Activated CD4-positive, alpha-beta memory T cell treated with anti-CD3 and anti-CD28 coated beads for 36 hours (primary cell): Measurements from ENCODE around the gene TMEM179B. TPM values are rescaled to one million over a fixed set of nuclear protein-coding genes. Genes with fewer than 3 reads are reported as not detected.
"Not testable (repeated sequence)": the region's sequence is repeated elsewhere in the genome, so short reads cannot be mapped to it uniquely, and the experiment has no call there.

Experiments used
- CTCF ChIA-PET: fragments of 350-600 bp; sonication (Branson Sonifier 250); formaldehyde crosslinking; loops from one replicate; lab custom pipeline; 2021; ENCODE audit warnings: antibody characterized with exemption, inconsistent platforms; lab: Charles Lee
- POLR2A ChIA-PET: fragments of 350-600 bp; sonication (Branson Sonifier 250); formaldehyde crosslinking; loops from one replicate; lab custom pipeline; 2021; ENCODE audit warnings: antibody characterized with exemption; lab: Charles Lee
- DNase-seq: peaks from one replicate; pipeline ENCODE4 v3.0.0-alpha.2; 2020
- H3K27ac Mint-ChIP-seq: one replicate; pipeline ENCODE4 v1.8.0; 2021; ENCODE audit warnings: mixed read lengths
- H3K27me3 Mint-ChIP-seq: one replicate; pipeline ENCODE4 v1.8.0; 2021; ENCODE audit warnings: mixed read lengths
- H3K36me3 Mint-ChIP-seq: one replicate; pipeline ENCODE4 v1.8.0; 2021; ENCODE audit warnings: mixed read lengths
- H3K4me1 Mint-ChIP-seq: one replicate; pipeline ENCODE4 v1.8.0; 2021; ENCODE audit warnings: low read depth, mixed read lengths
- H3K4me3 Mint-ChIP-seq: one replicate; pipeline ENCODE4 v1.8.0; 2021; ENCODE audit warnings: mild to moderate bottlenecking, mixed read lengths
- H3K9me3 Mint-ChIP-seq: one replicate; pipeline ENCODE4 v1.8.0; 2021; ENCODE audit warnings: mixed read lengths
- intact Hi-C: fragments of 100-400 bp; cut with micrococcal nuclease; formaldehyde crosslinking; loops from one replicate; pipeline ENCODE4 v1.15.1; 2023
- total RNA-seq, 2 experiments: library from RNA; stranded (reverse); gene quantifications; one replicate each; pipeline ENCODE4 v1.2.3, GENCODE V29; 2021

The TMEM179B gene
- total RNA-seq, 2 experiments from 2014 or later, result 25.0 to 25.5 TPM

DNA sequence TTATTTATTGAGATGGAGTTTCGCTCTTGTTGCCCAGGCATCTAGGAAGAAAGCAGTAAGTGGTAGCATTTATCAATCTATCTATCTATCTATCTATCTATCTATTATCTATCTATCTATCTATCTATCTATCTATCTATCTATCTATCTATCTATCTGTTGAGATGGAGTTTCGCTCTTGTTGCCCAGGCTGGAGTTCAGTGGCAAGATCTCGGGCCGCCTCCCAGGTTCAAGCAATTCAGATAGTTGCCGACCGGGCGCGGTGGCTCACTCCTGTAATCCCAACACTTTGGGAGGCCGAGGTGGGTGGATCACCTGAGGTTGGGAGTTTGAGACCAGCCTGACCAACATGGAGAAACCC is 26.4 kb upstream of the TMEM179B start:
- peak overlapping the region; percentile 69 for H3K27ac Mint-ChIP-seq
- H3K4me3 Mint-ChIP-seq, result peak overlapping the region; percentile 96
- intact Hi-C loops, result loop anchor here (1.0 to 5.0 kb wide), 3 partner anchors 10 to 169 kb away; partner anchors contain the start of genes TAF6L and TUT1
- ChIA-PET POLR2A (interaction anchor here (1.0 to 3.1 kb wide), 6 partner anchors 8 to 95 kb away, joined by 4 to 18 read pairs (median 12); partner anchors contain the start of genes HNRNPUL2, TAF6L, TMEM179B and TTC9C), CTCF (interaction anchor here (0.6 to 3.0 kb wide), 8 partner anchors 9 to 381 kb away, joined by 3 to 16 read pairs (median 4); partner anchors contain the start of genes TAF6L and TMEM179B)
- not testable (repeated sequence) for DNase-seq, H3K9me3 Mint-ChIP-seq, H3K27me3 Mint-ChIP-seq
- peaks cover 12% of the 10 kb centered on the region for H3K36me3 Mint-ChIP-seq
- H3K4me1 Mint-ChIP-seq, result peaks cover 24% of the 10 kb centered on the region

DNA sequence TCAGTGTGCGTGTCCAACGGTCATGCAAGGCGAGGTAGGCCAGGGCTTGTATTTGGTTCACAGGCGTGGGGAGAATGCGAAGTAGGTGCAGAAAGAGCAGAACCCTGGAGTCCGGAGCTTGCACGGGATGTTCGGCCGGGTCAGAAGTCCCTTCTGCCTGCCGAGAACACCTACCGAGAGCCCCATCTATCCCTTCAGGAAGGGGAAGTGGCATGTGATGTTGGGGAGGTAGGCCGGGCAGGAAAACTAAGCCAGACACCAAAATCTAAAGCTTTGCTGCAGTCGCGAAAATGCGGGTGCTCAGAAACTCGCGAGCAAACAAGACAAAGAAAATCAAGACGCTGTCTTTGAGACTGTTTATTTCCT is 16.4 kb upstream of the TMEM179B start:
- Mint-ChIP-seq H3K36me3 (peaks cover 13% of the 10 kb centered on the region), H3K27ac (peak overlapping the region; percentile 94), H3K9me3 (no peaks in the 10 kb centered on the region), H3K27me3 (no peaks in the 10 kb centered on the region), H3K4me3 (peak overlapping the region; percentile 79), H3K4me1 (peaks cover 26% of the 10 kb centered on the region)
- peak; percentile 34 for DNase-seq
- ChIA-PET POLR2A (interaction anchor here (0.7 to 4.2 kb wide), 11 partner anchors 9 to 369 kb away, joined by 3 to 32 read pairs (median 5); partner anchors contain the start of genes HNRNPUL2, NXF1, POLR2G and SLC3A2), CTCF (interaction anchor here (0.9 to 9.0 kb wide), 5 partner anchors 9 to 346 kb away, joined by 3 to 89 read pairs (median 4); partner anchors contain the start of genes POLR2G, TMEM179B and ZBTB3)
- intact Hi-C loops, result loop anchor here (1.0 to 2.0 kb wide), 5 partner anchors 9 to 70 kb away; partner anchors contain the start of genes POLR2G, TMEM179B, TTC9C and ZBTB3

DNA sequence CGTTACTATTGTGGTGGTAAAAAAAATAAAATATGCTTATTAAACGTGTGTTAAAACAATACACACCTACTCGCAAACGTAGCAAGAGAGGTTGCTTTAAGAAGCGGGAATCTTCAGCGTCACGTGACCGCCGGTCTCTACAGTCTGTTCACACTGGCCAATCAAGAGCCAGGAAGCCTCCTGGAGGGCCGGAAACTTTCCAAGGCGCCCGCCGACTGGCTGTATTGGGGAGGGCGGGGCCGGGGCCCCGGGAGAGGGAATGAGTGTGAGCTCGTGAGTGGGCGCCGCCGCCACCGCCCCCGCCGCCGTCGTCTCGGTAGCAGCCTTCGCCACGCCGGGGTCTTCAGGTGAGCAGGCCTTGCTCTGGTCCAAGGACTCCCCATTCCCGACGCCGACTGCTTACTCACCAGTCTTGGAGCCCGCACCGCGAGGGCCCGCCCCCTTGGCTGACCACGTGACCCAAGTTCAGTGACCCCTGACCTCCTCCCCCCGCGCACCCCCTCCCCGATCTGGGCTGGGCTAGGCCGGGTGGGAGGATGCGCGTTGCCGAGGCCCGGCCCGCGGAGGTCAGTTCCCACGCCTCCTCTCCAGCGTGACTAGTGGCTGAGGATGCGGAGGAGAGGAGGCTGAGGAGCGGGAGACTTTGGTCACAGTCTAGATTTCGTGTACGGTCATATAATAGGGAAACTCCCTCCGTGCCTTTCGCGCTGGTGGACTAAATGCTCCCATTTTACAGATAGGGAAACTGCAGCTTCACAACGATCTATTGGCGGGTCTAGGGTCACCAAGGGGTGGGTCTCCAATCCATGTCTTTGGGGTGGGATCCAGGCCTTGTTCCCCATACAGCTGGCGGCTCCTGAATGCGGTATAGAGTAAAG is 15.8 kb upstream of the TMEM179B start, which contains the start of gene TAF6L:
TAF6L (plus strand) TSS at position 253 of the 878 bp plus-strand sequence. CDS start 4,388 bp downstream, outside the sequence.
- H3K4me3 Mint-ChIP-seq, result peak within 1 kb of the TSS; percentile 79
- H3K9me3 Mint-ChIP-seq, result no peaks in the 10 kb centered on the region
- CTCF ChIA-PET, result interaction anchor here (0.9 to 9.0 kb wide), 6 partner anchors 10 to 347 kb away, joined by 3 to 89 read pairs (median 4); partner anchors contain the start of genes POLR2G, SLC3A2, TMEM179B and ZBTB3
- H3K36me3 Mint-ChIP-seq, result peaks cover 8% of the 10 kb centered on the region
- DNase-seq, result peak; percentile 98
- no peaks in the 10 kb centered on the region for H3K27me3 Mint-ChIP-seq
- POLR2A ChIA-PET, result interaction anchor here (0.7 to 4.2 kb wide), 12 partner anchors 10 to 369 kb away, joined by 3 to 32 read pairs (median 5); partner anchors contain the start of genes HNRNPUL2, NXF1, POLR2G and SLC3A2
- intact Hi-C loops, result loop anchor here (1.0 to 2.0 kb wide), 5 partner anchors 10 to 69 kb away; partner anchors contain the start of genes POLR2G, TMEM179B, TTC9C and ZBTB3
- peaks cover 24% of the 10 kb centered on the region for H3K4me1 Mint-ChIP-seq
- peak within 1 kb of the TSS; percentile 94 for H3K27ac Mint-ChIP-seq

DNA sequence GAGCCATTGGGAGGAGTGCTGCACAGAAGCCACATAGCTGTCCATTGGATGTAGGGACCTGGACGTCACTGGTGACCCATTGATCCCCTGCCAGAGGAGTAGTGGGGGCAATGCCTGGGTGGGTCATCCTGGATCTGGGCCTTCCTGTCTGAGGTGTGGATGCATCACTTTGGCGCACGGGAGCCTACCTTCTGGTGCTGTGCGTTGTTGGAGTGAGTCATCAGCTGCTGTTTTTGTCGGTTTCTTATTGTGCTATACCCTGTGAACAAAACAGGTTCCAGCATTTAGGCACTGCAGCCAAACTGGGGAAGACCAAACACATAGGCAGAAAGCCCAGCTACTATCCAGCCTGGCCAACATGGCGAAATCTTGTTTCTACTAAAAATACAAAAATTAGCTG is 12.8 kb upstream of the TMEM179B start:
- peaks cover 38% of the 10 kb centered on the region for H3K4me1 Mint-ChIP-seq
- H3K9me3 Mint-ChIP-seq, result no peaks in the 10 kb centered on the region
- CTCF ChIA-PET, result interaction anchor here (9.0 kb wide), 1 partner anchor 12 kb away, joined by 89 read pairs; the partner anchor contains the start of gene TMEM179B
- H3K4me3 Mint-ChIP-seq, result no peak overlapping the region
- no peak overlapping the region for H3K27ac Mint-ChIP-seq
- POLR2A ChIA-PET, result interaction anchor here (0.6 to 2.4 kb wide), 5 partner anchors 13 to 161 kb away, joined by 3 to 11 read pairs (median 4); partner anchors contain the start of genes ROM1, SLC3A2 and TMEM179B
- H3K36me3 Mint-ChIP-seq, result peaks cover 6% of the 10 kb centered on the region
- no peak for DNase-seq
- H3K27me3 Mint-ChIP-seq, result no peaks in the 10 kb centered on the region
- intact Hi-C loops, result no loop called here

DNA sequence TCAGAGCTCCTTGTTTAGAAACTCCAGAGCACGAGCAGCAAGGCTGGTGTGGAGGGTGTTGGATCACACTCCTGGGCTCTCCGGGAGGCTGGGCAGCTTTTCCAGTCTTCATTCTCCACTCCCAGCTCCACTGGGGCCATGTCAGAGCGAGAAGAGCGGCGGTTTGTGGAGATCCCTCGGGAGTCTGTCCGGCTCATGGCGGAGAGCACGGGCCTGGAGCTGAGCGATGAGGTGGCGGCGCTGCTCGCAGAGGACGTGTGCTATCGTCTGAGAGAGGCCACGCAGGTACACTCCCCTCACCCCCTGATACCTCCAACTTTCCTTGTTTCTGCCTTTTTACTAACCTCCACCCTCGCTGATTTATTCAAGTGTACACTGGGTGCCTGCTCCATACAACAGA is 11.6 kb upstream of the TMEM179B start:
- CTCF ChIA-PET, result interaction anchor here (1.0 to 9.0 kb wide), 2 partner anchors 8 to 11 kb away, joined by 4 to 89 read pairs; partner anchors contain the start of gene TMEM179B

DNA sequence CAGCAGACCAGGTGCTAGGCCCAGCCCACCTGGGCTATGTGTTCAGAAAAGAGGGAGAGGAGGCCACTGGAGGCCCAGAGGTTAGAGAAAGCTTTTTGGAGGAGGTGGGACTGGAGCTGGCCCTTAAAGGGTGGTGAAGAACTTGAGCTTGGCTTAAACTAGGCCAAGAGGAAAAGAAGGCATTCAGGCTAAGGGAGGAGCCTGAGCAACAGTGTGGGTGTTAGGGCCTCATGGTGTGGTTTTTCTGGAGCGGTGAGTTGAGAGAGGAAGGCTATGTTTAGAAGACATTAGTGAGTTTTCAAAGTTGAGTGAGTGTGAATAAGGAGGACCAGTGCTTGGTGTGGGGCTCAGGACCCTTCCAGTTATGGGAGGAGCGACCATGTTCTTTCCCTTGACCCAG is 9.8 kb upstream of the TMEM179B start:
- Mint-ChIP-seq H3K9me3 (no peaks in the 10 kb centered on the region), H3K4me3 (no peak overlapping the region), H3K4me1 (peaks cover 20% of the 10 kb centered on the region), H3K36me3 (peaks cover 4% of the 10 kb centered on the region), H3K27ac (peak overlapping the region; percentile 64), H3K27me3 (no peaks in the 10 kb centered on the region)
- intact Hi-C loops, result no loop called here
- ChIA-PET CTCF (interaction anchor here (9.0 kb wide), 1 partner anchor 9 kb away, joined by 89 read pairs; the partner anchor contains the start of gene TMEM179B), POLR2A (interaction anchor here (0.7 to 2.2 kb wide), 4 partner anchors 9 to 104 kb away, joined by 3 to 9 read pairs (median 4); partner anchors contain the start of genes NXF1 and SLC3A2)
- DNase-seq, result peak; percentile 36

More for the DNA sequence above, 11.6 kb upstream of the TMEM179B start:
- peak overlapping the region; percentile 42 for H3K27ac Mint-ChIP-seq
- POLR2A ChIA-PET, result interaction anchor here (1.2 to 2.4 kb wide), 3 partner anchors 11 to 65 kb away, joined by 3 to 11 read pairs (median 6); partner anchors contain the start of gene TMEM179B
- H3K4me3 Mint-ChIP-seq, result no peak overlapping the region
- H3K4me1 Mint-ChIP-seq, result peaks cover 26% of the 10 kb centered on the region
- peaks cover 4% of the 10 kb centered on the region for H3K36me3 Mint-ChIP-seq
- intact Hi-C loops, result no loop called here
- H3K27me3 Mint-ChIP-seq, result no peaks in the 10 kb centered on the region
- DNase-seq, result no peak
- H3K9me3 Mint-ChIP-seq, result no peaks in the 10 kb centered on the region

DNA sequence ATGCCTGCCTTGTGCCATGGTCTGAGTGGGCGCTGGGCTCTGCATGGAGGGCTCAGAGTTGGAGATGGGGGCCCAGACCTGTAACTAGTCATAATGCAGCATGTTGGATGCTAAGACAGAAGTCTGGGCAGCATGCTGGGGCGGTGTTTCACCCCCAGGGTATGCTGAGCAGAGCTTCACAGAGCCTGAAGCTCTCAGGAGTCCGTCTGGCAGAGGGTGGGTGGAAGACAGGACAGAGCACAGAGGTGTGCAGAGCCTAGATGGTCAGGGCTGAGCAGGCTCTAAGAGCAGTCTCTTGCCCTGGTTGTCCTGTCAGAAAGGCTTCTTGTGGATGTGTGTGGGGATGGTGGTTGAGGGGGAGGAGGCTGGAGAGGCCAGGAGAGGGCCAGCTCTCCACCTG is 8.8 kb upstream of the TMEM179B start:
- Mint-ChIP-seq H3K27me3 (no peaks in the 10 kb centered on the region), H3K27ac (peak overlapping the region; percentile 60), H3K4me1 (peaks cover 20% of the 10 kb centered on the region), H3K9me3 (no peaks in the 10 kb centered on the region), H3K36me3 (peaks cover 4% of the 10 kb centered on the region), H3K4me3 (no peak overlapping the region)
- POLR2A ChIA-PET, result interaction anchor here (2.2 kb wide), 1 partner anchor 8 kb away, joined by 9 read pairs; no protein-coding TSS in a partner anchor
- DNase-seq, result no peak
- CTCF ChIA-PET, result interaction anchor here (9.0 kb wide), 1 partner anchor 8 kb away, joined by 89 read pairs; the partner anchor contains the start of gene TMEM179B
- intact Hi-C loops, result no loop called here

DNA sequence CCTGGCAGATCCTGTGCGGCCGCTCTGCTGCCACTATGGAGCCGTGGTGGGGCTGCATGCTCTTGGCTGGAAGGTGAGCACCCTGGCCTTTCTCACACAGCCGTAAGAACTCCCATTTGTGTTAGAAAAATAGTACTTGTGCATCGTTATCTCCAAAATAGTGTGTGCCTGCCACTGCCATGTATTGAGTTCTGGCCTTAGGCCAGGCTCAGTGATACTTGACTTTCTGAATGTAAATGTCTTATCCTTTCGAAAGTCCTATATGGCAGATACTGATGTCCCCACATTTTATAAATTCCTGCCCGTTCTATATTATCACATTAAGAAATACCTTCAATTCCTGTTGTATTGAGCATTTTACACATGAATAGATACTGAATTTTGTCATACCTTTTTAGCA is 4.4 kb upstream of the TMEM179B start:
- H3K4me1 Mint-ChIP-seq, result peaks cover 18% of the 10 kb centered on the region
- no peaks in the 10 kb centered on the region for H3K27me3 Mint-ChIP-seq
- ChIA-PET POLR2A (no interaction called here), CTCF (no interaction called here)
- peaks cover 8% of the 10 kb centered on the region for H3K36me3 Mint-ChIP-seq
- no peak overlapping the region for H3K4me3 Mint-ChIP-seq
- no peak for DNase-seq
- H3K9me3 Mint-ChIP-seq, result no peaks in the 10 kb centered on the region
- intact Hi-C loops, result no loop called here
- H3K27ac Mint-ChIP-seq, result no peak overlapping the region

DNA sequence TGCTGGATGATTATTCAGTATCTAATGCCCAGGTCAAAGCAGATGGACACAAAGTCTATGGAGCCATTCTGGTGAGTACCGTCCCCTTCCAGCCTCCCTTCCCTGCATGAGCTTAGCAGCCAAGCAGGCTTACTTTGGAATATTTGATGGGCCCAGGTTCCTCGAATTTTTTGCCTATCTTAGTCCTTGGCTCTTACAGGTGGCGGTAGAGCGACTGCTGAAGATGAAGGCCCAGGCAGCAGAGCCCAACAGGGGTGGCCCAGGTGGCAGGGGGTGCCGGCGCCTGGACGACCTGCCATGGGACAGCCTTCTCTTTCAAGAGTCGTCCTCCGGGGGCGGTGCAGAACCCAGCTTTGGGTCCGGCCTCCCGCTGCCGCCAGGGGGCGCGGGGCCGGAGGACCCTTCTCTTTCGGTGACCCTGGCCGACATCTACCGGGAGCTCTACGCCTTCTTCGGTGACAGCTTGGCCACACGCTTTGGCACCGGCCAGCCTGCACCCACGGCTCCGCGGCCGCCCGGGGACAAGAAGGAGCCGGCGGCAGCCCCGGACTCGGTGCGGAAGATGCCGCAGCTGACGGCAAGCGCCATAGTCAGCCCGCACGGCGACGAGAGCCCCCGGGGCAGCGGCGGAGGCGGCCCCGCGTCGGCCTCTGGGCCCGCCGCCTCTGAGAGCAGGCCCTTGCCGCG is 741 bp upstream of the TMEM179B start:
- intact Hi-C loops, result loop anchor here (1.0 kb wide), 7 partner anchors 15 to 95 kb away; partner anchors contain the start of genes HNRNPUL2, NXF1, TAF6L and WDR74
- Mint-ChIP-seq H3K4me1 (peaks cover 36% of the 10 kb centered on the region), H3K36me3 (peaks cover 18% of the 10 kb centered on the region), H3K27me3 (no peaks in the 10 kb centered on the region), H3K9me3 (no peaks in the 10 kb centered on the region), H3K4me3 (peak overlapping the region; percentile 79), H3K27ac (peak overlapping the region; percentile 88)
- ChIA-PET CTCF (interaction anchor here (0.6 to 4.1 kb wide), 51 partner anchors 10 to 372 kb away, joined by 3 to 89 read pairs (median 5); partner anchors contain the start of genes B3GAT3, C11orf98, CSKMT and EEF1G), POLR2A (interaction anchor here (0.8 to 7.7 kb wide), 20 partner anchors 9 to 195 kb away, joined by 3 to 96 read pairs (median 8); partner anchors contain the start of genes INTS5, LBHD1, NXF1 and POLR2G)
- peak; percentile 91 for DNase-seq

DNA sequence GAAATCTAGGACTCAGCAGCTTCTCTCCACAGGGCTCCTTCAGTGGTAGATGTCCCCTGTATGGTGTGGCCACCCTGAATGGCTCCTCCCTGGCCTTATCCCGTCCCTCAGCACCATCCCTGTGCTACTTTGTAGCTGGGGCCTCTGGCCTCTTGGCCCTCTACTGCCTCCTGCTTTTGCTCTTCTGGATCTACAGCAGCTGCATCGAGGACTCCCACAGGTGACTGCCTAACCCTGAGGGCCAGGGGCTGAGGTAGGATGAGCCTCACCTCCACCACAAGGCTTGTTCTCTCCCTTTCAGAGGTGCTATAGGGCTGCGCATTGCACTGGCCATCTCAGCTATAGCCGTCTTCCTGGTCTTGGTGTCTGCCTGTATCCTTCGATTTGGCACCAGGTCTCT is 1.8 kb downstream of the TMEM179B start:
- POLR2A ChIA-PET, result interaction anchor here (1.8 to 7.7 kb wide), 4 partner anchors 51 to 124 kb away, joined by 7 to 96 read pairs (median 11); partner anchors contain the start of genes C11orf98, CSKMT, HNRNPUL2 and WDR74
- Mint-ChIP-seq H3K27ac (peak overlapping the region; percentile 93), H3K36me3 (peaks cover 28% of the 10 kb centered on the region), H3K4me1 (peaks cover 45% of the 10 kb centered on the region), H3K4me3 (peak overlapping the region; percentile 95), H3K27me3 (no peaks in the 10 kb centered on the region), H3K9me3 (no peaks in the 10 kb centered on the region)
- CTCF ChIA-PET, result interaction anchor here (1.1 to 4.0 kb wide), 3 partner anchors 15 to 55 kb away, joined by 3 to 89 read pairs (median 39); partner anchors contain the start of gene TAF6L
- DNase-seq, result no peak
- intact Hi-C loops, result no loop called here
